Fibroblast of the aortic adventitia (primary cell): ENCODE data around the gene TTLL13. TPM values are rescaled to one million over a fixed set of nuclear protein-coding genes. Genes with fewer than 3 reads are reported as not detected.
"Not testable (repeated sequence)": the region's sequence is repeated elsewhere in the genome, so short reads cannot be mapped to it uniquely, and the experiment has no call there.

Source experiments
- DNase-seq: peaks from one replicate; pipeline ENCODE4 v3.0.0-alpha.2; 2010; ENCODE audit warnings: low read depth
- H3K4me3 ChIP-seq: 2 replicates; pipeline ENCODE4 v1.5.1; 2011; ENCODE audit warnings: low read depth, mild to moderate bottlenecking, control low read depth, low read length, moderate library complexity
- CTCF ChIP-seq: IDR thresholded peaks from 2 replicates; pipeline ENCODE4 v1.5.1; 2011; ENCODE audit warnings: mild to moderate bottlenecking, low read length, control low read depth, inconsistent platforms; ENCODE audit not compliant: insufficient read depth
- total RNA-seq: library from RNA; depleted of rRNA; stranded (reverse); fragments of >200 nt; gene quantifications from 2 replicates; pipeline ENCODE4 v1.2.3, GENCODE V29; 2012; ENCODE audit warnings: low replicate concordance

TTLL13 gene
- total RNA-seq, 1 donor, result 0.09 TPM

GRCh38 chr15:90300541-90300940, 51.2 kb downstream of the TTLL13 start:
- no peak overlapping the region for H3K4me3 ChIP-seq
- TF ChIP-seq CTCF, result no peak
- DNase-seq, result no peak

- TF ChIP-seq CTCF, result peak; percentile 77
- DNase-seq, result peak; percentile 33
- no peak overlapping the region for H3K4me3 ChIP-seq
These were observed 51.8 kb downstream of the TTLL13 start for GRCh38 chr15:90300988-90301706.

- no peak for DNase-seq
- no peak for TF ChIP-seq CTCF
- no peak overlapping the region for H3K4me3 ChIP-seq
These were observed 52.4 kb downstream of the TTLL13 start for GRCh38 chr15:90301707-90302300.

- not testable (repeated sequence) for DNase-seq
These were observed 56.0 kb downstream of the TTLL13 start for GRCh38 chr15:90305355-90305754.

GRCh38 chr15:90305932-90306331, 56.6 kb downstream of the TTLL13 start:
- no peak overlapping the region for H3K4me3 ChIP-seq
- no peak for TF ChIP-seq CTCF
- DNase-seq, result no peak

More at GRCh38 chr15:90305355-90305754, 56.0 kb downstream of the TTLL13 start:
- H3K4me3 ChIP-seq, result not testable (repeated sequence)

GRCh38 chr15:90306560-90306959, 57.2 kb downstream of the TTLL13 start:
- H3K4me3 ChIP-seq, result no peak overlapping the region
- DNase-seq, result no peak
- TF ChIP-seq CTCF, result no peak

- DNase-seq, result no peak
- no peak overlapping the region for H3K4me3 ChIP-seq
- no peak for TF ChIP-seq CTCF
These were observed 58.3 kb downstream of the TTLL13 start for GRCh38 chr15:90307661-90308060.
